Ishikawa (cell line): ENCODE measurements around the gene PPP2R2C.

Experiments used
- CEBPB ChIP-seq: IDR thresholded peaks from 2 replicates; pipeline ENCODE4 v1.6.1; 2012
- CREB1 ChIP-seq: IDR thresholded peaks from 2 replicates; pipeline ENCODE4 v1.6.1; 2012; ENCODE audit warnings: low read depth
- EGR1 ChIP-seq: IDR thresholded peaks from 2 replicates; pipeline ENCODE4 v1.6.1; 2012
- EP300 ChIP-seq: IDR thresholded peaks from 2 replicates; pipeline ENCODE4 v1.6.1; 2012; ENCODE audit warnings: borderline replicate concordance
- FOXM1 ChIP-seq: IDR thresholded peaks from 2 replicates; pipeline ENCODE4 v1.6.1; 2012; ENCODE audit warnings: low read depth, borderline replicate concordance
- MAX ChIP-seq: IDR thresholded peaks from 2 replicates; pipeline ENCODE4 v1.6.1; 2012
- NFIC ChIP-seq: IDR thresholded peaks from 2 replicates; pipeline ENCODE4 v1.6.1; 2012
- RAD21 ChIP-seq: IDR thresholded peaks from 2 replicates; pipeline ENCODE4 v1.6.1; 2012; ENCODE audit warnings: low read depth
- REST ChIP-seq: IDR thresholded peaks from 2 replicates; pipeline ENCODE4 v1.6.1; 2012; ENCODE audit warnings: low read depth, mild to moderate bottlenecking
- TAF1 ChIP-seq: IDR thresholded peaks from 2 replicates; pipeline ENCODE4 v1.6.1; 2012; ENCODE audit warnings: low read depth, mild to moderate bottlenecking
- TCF12 ChIP-seq: IDR thresholded peaks from 2 replicates; pipeline ENCODE4 v1.6.1; 2012; ENCODE audit warnings: low read depth
- TEAD4 ChIP-seq: IDR thresholded peaks from 2 replicates; pipeline ENCODE4 v1.6.1; 2012
- USF1 ChIP-seq: IDR thresholded peaks from 2 replicates; pipeline ENCODE4 v1.6.1; 2012
- YY1 ChIP-seq: IDR thresholded peaks from 2 replicates; pipeline ENCODE4 v1.6.1; 2012; ENCODE audit warnings: low read depth
- ZBTB7A ChIP-seq: IDR thresholded peaks from 2 replicates; pipeline ENCODE4 v1.6.1; 2012; ENCODE audit warnings: low read depth

Gene PPP2R2C

GRCh38 chr4:6513678-6514077 is 41.3 kb upstream of the PPP2R2C start:
- TF ChIP-seq NFIC: no peak
- TF ChIP-seq CEBPB: no peak
- TF ChIP-seq TCF12: no peak
- TF ChIP-seq ZBTB7A: no peak

- TF ChIP-seq MAX (no peak), CEBPB (no peak), TEAD4 (0 out of 2 replicates have a peak, but pooled peaks have one; percentile 23), TCF12 (no peak)
These were observed 37.2 kb upstream of the PPP2R2C start for GRCh38 chr4:6509587-6509986.

GRCh38 chr4:6507345-6507744 is 34.9 kb upstream of the PPP2R2C start:
- TF ChIP-seq YY1: no peak
- no peak for TF ChIP-seq FOXM1
- no peak for TF ChIP-seq MAX
- TF ChIP-seq USF1: no peak
- no peak for TF ChIP-seq REST
- no peak for TF ChIP-seq RAD21
- no peak for TF ChIP-seq CEBPB
- no peak for TF ChIP-seq ZBTB7A

GRCh38 chr4:6506616-6507140 is 34.3 kb upstream of the PPP2R2C start:
- TF ChIP-seq NFIC (no peak), EGR1 (no peak), MAX (no peak), REST (no peak), CEBPB (no peak), CREB1 (no peak), ZBTB7A (no peak), FOXM1 (no peak), EP300 (no peak), USF1 (no peak), TCF12 (no peak), TAF1 (no peak), TEAD4 (no peak), YY1 (no peak), RAD21 (no peak)

GRCh38 chr4:6504900-6505496 is 32.6 kb upstream of the PPP2R2C start:
- no peak for TF ChIP-seq RAD21
- no peak for TF ChIP-seq FOXM1
- TF ChIP-seq CREB1: no peak
- TF ChIP-seq CEBPB: no peak
- TF ChIP-seq ZBTB7A: no peak
- TF ChIP-seq EP300: no peak
- no peak for TF ChIP-seq TAF1
- no peak for TF ChIP-seq EGR1
- TF ChIP-seq MAX: no peak
- TF ChIP-seq YY1: no peak
- no peak for TF ChIP-seq USF1
- no peak for TF ChIP-seq TEAD4
- no peak for TF ChIP-seq REST
- TF ChIP-seq NFIC: no peak
- no peak for TF ChIP-seq TCF12
